NCI-H2029 treated with DMSO at 0.1 percent for 48 hours (cell line): Measurements from ENCODE around the gene RAD23A.
"Not testable (repeated sequence)": the region's sequence is repeated elsewhere in the genome, so short reads cannot be mapped to it uniquely, and the experiment has no call there.

ENCODE experiments used
- DNase-seq: peaks from one replicate; lab custom pipeline; 2025; lab: John Stamatoyannopoulos, UW

The RAD23A gene

GRCh38 chr19:12937927-12938778 is 7.5 kb upstream of the RAD23A start, which contains the start of gene CALR:
Gene CALR (plus strand): TSS chr19:12938609. CDS start chr19:12938680, 71 bp downstream.
- peak; percentile 92 for DNase-seq

- DNase-seq, result no peak
These were observed 6.7 kb upstream of the RAD23A start for GRCh38 chr19:12938779-12939601.

GRCh38 chr19:12939975-12940423 is 5.7 kb upstream of the RAD23A start:
- DNase-seq, result no peak

GRCh38 chr19:12940897-12941296 is 4.8 kb upstream of the RAD23A start:
- no peak for DNase-seq

- DNase-seq, result no peak
These were observed 2.1 kb upstream of the RAD23A start for GRCh38 chr19:12943437-12944044.

- DNase-seq, result no peak
These were observed 1.5 kb upstream of the RAD23A start for GRCh38 chr19:12944104-12944674.

GRCh38 chr19:12946092-12946721 is 545 bp downstream of the RAD23A start:
- DNase-seq, result peak; percentile 39

GRCh38 chr19:12946731-12947496 is 1.3 kb downstream of the RAD23A start:
- no peak for DNase-seq

- no peak for DNase-seq
These were observed 2.3 kb downstream of the RAD23A start for GRCh38 chr19:12947702-12948611.

GRCh38 chr19:12948612-12949362 is 3.1 kb downstream of the RAD23A start:
- DNase-seq, result no peak

GRCh38 chr19:12949363-12950283 is 4.0 kb downstream of the RAD23A start:
- no peak for DNase-seq

GRCh38 chr19:12952050-12952449 is 6.4 kb downstream of the RAD23A start:
- DNase-seq, result not testable (repeated sequence)

GRCh38 chr19:12952488-12953137 is 7.0 kb downstream of the RAD23A start:
- no peak for DNase-seq

GRCh38 chr19:12953138-12953798 is 7.6 kb downstream of the RAD23A start:
- DNase-seq, result no peak

- no peak for DNase-seq
These were observed 8.3 kb downstream of the RAD23A start for GRCh38 chr19:12953799-12954611.

GRCh38 chr19:12954612-12954962 is 8.9 kb downstream of the RAD23A start:
- DNase-seq, result no peak
